Activated CD8-positive, alpha-beta memory T cell treated with anti-CD3 and anti-CD28 coated beads for 4 hours (primary cell): ENCODE data around the gene UNC13A.

Experiments used
- DNase-seq, 2 donors: peaks; one replicate each; pipeline ENCODE4 v3.0.0-alpha.2; 2020; ENCODE audit warnings: low read depth in 2 of 2

Gene UNC13A

DNA sequence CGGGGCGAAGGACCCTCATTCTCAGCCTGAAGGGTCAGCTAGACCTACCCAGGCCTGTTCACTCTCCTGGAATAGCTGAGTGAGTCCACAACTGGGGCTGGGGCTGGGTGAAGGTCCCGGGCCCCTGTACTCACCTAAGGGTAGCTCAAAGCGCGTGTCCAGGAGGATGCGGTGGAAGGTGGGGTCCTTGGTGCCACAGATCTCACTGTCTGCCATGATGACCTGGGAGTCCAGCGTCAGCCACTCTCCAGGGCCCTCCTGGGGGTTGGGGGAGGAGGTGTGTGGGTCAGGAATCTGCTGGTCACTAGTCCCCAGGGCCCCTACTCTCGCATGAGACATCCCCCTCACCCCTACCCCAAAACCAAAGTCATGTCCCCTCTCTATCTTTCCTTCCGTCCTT is 18.7 kb downstream of the UNC13A start:
- DNase-seq, result no peak

DNA sequence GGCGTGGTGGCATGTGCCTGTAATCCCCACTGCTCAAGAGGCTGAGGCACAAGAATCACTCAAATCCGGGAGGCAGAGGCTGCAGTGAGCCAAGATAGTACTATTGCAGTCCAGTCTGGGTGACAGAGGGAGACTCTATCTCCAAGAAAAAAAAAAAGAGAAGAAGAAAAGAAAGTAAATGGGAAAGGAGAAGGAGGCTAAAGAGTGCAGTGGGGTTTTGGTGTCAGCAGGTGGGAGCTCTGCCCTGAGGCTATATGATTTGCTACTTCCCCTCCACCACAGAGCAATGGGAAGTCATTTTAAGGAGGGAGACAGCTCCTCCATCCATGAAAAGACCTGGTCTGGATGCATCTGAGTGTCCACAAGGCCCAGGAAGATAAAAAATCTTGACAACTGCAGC is 23.1 kb downstream of the UNC13A start:
- DNase-seq, result no peak

- no peak for DNase-seq
Observed at GRCh38 chr19:17659996-17660395, 28.2 kb downstream of the UNC13A start.

DNA sequence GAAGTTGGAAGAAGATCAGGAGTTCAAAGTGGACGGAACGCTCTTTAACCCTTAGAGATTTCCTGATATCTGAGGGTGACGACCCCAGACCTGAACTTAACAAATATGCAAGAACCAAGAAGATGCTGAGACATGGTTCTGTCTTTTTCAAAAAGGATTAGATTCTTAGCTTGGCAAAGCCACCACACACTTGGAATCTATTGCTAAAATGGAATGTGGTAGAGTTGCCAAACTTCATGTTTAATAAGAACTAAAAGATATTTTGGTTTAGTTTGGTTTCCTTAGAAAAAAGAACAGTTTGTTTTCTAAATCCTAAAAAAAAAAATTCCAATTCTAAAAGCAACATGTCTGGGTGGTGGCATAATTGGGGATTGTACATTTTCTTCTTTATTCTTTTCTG is 29.5 kb downstream of the UNC13A start:
- no peak for DNase-seq

DNA sequence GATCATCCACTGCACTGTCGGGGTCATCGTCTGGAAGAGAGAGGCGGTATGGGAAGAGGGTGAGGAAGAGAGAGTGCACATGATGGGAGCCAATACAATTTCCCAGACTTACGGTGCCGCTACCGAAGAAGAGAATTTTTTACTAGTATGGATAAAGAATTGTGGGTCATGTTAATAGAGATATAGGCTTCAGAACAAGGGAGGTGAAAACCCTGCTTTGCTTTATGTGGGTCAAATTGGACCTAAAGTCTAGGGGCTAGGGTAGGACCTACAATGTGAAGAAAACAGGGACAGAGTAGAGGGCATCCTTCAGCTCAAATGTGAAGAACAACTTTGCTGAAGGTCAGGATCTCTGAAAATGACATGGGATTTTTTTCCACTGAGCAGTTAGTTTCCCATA is 29.9 kb downstream of the UNC13A start:
- DNase-seq, result no peak

- DNase-seq, result no peak
Observed at GRCh38 chr19:17656970-17657369, 31.2 kb downstream of the UNC13A start.

- DNase-seq, result no peak
Observed at GRCh38 chr19:17655751-17656472, 32.2 kb downstream of the UNC13A start.

DNA sequence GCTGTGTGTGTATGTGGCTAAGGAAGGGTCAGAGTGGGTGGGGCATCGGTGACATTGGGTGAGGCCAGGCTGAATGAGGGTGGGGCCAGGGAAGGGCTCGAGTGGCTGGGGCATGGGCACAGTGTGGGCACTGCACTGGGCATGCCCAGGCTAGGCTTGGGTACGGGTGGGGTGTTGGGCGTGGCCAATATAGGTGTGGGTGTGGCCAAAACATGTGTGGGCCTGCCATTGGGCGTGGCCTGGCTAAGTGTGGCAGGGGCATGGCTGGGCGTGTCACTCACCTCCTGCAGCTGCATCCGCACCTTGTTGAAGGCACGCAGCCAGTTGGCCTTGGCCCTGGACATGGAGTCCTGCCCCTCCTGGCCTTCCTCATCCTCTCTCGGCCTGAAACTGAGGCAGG is 33.2 kb downstream of the UNC13A start:
- DNase-seq, result no peak

- DNase-seq, result no peak
Observed at GRCh38 chr19:17652627-17653026, 35.5 kb downstream of the UNC13A start.

GRCh38 chr19:17648786-17649185 is 39.4 kb downstream of the UNC13A start:
- no peak for DNase-seq

GRCh38 chr19:17648097-17648660 is 40.0 kb downstream of the UNC13A start:
- DNase-seq, result no peak

DNA sequence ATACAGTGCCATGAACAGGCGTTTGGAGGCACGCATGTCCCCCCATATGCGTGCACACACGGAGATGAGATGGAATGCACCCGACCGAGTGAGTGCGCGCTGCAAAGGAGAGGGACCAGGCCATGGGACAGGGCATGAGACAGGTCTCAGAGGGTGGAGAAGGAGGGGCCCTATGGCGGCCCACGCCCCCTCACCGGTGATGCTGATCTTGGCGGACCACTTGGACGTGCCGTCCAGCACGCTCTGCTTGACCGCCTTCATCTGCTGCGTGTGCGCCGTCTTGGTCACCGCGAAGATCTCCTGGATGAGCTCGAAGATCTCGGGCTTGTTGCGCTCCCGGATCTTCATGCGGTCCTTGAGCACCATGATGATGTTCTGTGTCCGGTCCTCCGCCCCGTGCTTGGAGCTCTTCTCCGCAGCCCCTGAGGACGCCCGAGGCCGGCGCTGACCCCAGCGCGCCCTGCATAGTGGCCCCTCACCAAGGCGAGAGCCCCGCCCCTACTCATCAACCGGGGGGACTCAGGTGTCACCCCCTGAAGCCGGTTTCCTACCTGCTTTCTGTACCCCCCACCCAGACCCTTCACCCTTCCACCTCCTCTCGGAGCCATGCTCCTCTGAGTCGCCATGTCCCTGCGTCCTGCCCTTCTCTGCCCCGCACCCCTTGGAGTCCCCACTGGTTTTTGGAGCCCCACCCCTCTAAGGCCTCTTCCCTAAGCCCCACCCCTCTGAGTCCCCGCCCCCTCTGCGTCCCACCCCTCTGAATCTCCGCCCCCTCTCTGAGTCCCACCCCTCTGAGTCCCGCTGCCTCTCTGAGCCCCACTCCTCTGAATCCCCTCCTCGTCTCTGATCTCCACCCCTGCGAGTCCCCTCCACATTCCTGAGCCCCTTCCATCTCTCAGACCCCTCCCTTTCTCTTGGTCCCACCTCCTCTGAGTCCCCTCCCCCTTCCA is 40.8 kb downstream of the UNC13A start:
- no peak for DNase-seq

- DNase-seq, result no peak
Observed at GRCh38 chr19:17646441-17646840, 41.7 kb downstream of the UNC13A start.

DNA sequence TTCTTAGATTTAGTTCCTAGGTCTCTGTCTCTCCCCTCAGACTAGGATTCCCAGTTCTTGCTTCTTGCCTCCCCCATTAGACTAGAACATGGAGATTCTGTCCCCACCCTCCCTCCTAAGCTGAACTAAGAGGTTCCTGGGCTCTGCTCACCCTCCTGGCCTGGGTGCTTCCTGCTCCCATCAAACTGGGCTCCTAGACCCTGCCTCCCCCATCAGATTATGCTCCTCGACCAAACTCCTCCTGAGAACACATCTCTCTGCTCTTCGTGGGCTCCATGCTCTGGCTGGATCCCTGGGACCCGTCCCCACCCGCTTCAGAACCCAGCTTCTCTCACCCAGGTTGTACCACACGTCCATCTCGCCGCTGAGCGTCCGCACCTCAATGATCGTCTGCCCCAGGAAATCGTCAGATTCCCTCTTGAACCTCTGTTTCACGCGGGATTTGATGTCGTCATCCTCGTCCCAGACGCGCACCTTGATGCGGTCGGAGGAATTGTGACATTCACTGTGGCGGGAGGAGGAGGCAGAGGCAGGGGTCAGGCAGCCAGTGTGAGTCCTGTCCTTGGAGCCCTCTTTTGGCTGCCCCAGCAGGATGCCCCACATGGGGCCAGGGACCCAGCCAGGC is 42.7 kb downstream of the UNC13A start:
- DNase-seq, result no peak

DNA sequence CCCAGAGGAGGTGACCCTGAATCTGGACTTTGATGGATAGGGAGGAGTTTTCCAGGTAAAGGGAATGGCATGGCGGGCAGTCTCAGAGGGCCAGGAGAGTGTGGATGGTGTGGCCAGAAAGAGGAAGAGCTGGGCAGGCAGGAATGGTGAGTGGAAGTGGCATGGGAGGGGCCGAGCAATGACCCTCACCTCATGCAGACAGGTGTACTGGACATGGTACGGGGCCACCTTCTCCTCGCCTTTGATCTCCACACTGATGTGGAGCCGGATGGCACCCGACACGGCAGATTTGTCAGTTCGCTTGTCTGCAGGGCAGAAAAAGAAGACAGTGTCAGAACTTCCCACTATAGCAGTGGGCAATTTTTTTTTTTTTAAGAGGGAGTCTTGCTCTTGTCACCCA is 45.5 kb downstream of the UNC13A start:
- DNase-seq, result no peak

GRCh38 chr19:17641846-17642245 is 46.3 kb downstream of the UNC13A start:
- DNase-seq, result no peak

DNA sequence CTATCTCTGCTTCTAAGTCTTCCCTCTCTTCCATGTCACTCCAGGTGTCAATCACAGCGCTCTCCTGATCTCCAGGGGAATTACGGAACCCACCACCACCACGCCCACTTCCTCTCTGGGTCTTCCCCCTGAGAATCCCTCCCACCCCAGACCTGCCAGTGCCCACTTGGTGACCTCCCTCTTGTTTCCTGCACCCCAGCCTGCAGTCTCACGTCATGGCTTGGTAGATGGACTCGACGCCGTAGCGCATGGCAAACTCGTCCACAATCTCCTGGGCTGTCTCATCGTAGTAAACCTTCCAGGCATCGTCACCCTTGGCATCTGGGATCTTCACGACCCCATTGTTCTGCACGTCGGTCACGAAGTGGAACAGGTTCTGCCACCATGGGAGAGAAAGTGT is 47.0 kb downstream of the UNC13A start:
- DNase-seq, result no peak

- DNase-seq, result no peak
Observed at GRCh38 chr19:17633700-17634099, 54.5 kb downstream of the UNC13A start.

DNA sequence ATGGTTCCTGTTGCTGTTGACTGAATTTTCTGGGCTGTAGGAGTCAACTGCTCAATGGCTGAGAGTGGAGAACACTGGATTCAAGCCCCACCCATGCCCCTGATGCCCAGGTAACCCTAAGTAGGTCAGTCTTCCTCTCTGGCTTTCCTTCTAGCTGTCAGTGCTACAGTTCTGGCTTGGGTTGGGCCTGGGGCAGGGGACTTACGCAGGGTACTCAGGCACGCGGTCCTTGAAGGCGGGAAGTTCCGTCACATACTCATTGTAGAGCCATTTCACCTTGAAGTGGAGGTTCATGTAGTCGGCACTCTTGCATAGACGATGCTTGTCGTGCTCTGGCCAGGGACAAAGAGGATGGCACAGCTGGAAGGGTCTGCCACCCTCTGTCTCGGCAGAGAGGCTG is 55.6 kb downstream of the UNC13A start:
- DNase-seq, result no peak

DNA sequence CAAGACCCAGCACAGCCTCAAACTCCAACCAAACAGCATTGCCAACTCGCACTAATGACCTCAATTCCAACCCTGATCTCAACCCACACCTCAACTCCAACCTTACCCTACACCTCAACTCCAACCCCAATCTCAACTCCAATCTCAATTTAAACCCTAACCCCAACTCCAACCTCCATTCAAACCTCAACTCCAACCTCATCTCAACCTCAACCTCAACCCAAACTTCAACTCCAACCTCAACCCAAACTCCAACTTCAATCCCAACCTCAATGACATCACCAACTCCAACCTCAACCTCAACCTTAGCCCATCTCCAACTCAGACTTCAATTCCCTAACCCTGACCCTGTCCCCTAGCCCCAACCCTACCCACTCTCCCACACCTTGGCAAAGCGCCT is 58.4 kb downstream of the UNC13A start:
- DNase-seq, result no peak

DNA sequence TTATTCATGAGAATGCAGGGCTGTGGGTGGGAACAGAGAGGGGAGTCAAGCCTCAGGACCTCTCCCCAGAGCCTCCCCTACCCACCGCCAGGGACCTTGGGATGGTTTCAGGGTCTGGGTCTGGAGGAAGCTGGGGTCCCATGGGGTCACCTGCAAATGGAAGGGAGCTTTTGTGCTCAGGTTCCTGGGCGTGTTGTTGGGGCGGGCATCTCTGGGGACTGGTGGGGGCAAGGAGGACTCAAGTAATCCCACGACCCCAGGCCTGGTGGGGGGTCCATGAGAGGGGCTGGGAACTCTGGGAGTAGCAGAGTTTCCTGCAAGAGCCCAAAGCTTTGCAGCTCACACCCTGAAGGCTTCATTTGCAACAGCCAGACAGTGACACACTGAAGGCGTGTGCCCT is 60.2 kb downstream of the UNC13A start:
- no peak for DNase-seq

DNA sequence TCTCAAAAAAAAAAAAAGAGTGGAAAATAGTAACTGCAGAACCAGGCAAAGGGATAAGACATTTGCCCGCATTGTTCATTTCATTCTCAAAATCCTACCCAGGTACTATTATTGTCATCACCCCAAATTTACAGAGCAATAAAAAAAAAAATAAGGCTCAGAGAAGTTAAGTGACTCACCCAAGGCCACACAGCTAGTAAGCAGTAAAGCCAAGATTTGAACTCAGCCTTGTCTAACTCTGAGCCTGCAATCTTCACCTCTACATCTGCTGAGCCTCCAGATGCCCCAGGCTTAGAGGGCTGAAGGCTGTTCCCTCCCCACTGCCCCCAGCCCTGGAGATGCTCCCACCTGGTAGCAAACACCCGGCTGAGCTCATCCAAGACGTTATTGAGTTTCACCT is 61.0 kb downstream of the UNC13A start:
- DNase-seq, result no peak
